Breast epithelium (tissue), 3 donors: ENCODE measurements around the gene KCTD6.

Source experiments
- POLR2A ChIP-seq: fragments of 450-650 bp; IDR thresholded peaks from one replicate; pipeline ENCODE4 v1.6.1; 2016; ENCODE audit warnings: antibody characterized with exemption, mild to moderate bottlenecking, moderate library complexity
- POLR2AphosphoS5 ChIP-seq, 3 donors: sonication (generic); formaldehyde crosslinking; IDR thresholded peaks; one replicate each; pipeline ENCODE4 v1.6.1; 2017; ENCODE audit warnings: antibody characterized with exemption in 3 of 3
- TF ChIP-seq, protein P1 (sequence below), 3 donors: fragments of 450-650 bp; IDR thresholded peaks; one replicate each; pipeline ENCODE4 v1.5.1; 2016 to 2017; ENCODE audit warnings: antibody characterized with exemption in 3 of 3, mild to moderate bottlenecking in 3 of 3, moderate library complexity in 3 of 3

DNA sequence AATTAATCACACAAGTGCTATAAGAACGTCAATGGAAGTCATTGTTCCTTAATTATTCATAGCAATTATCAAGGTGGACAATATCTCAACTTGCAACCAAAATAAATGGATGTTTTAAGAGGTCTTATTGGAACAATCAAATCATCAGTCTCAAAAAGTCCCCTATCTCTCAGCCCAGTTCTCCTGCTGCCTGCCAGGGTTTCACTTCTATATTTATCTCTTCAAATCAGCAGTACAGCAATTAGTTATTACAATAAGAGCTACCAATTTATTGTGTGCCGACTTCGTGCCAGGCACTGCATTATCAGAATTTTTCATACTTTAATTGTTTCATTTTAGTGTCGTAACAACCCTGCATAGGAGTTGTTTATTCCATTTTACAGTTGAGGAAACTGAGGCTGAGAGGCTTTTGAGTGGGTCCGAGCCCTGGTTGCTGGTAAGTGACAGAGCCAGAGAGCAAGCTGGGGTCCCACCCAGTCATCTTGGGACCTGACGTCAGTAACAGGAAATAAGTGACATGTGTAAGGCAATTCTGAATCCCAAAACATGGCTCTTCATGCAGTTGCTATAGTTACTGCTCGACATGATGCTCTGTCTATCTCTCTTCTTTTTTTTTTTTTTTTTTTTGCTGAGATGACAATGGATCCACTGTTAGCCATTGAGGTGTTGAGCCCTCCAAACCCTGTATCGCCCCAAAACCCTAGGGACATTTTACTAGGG lies 8.8 kb upstream of the KCTD6 start:
- TF ChIP-seq, protein P1, sequence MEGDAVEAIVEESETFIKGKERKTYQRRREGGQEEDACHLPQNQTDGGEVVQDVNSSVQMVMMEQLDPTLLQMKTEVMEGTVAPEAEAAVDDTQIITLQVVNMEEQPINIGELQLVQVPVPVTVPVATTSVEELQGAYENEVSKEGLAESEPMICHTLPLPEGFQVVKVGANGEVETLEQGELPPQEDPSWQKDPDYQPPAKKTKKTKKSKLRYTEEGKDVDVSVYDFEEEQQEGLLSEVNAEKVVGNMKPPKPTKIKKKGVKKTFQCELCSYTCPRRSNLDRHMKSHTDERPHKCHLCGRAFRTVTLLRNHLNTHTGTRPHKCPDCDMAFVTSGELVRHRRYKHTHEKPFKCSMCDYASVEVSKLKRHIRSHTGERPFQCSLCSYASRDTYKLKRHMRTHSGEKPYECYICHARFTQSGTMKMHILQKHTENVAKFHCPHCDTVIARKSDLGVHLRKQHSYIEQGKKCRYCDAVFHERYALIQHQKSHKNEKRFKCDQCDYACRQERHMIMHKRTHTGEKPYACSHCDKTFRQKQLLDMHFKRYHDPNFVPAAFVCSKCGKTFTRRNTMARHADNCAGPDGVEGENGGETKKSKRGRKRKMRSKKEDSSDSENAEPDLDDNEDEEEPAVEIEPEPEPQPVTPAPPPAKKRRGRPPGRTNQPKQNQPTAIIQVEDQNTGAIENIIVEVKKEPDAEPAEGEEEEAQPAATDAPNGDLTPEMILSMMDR (IDR thresholded peaks at IDR 0.05), result no peak
- TF ChIP-seq POLR2A (no peak), POLR2AphosphoS5 (IDR thresholded peaks at IDR 0.05) (no peak)
